Inflammatory macrophage treated with lipopolysaccharide for 4 hours (primary cell): ENCODE results near the gene RAB10.
"Not testable (repeated sequence)": the region's sequence is repeated elsewhere in the genome, so short reads cannot be mapped to it uniquely, and the experiment has no call there.

Source experiments
- DNase-seq: peaks from one replicate; pipeline ENCODE4 v3.0.0-alpha.2; 2020

RAB10 gene

GRCh38 chr2:26103752-26104151 lies 69.9 kb downstream of the RAB10 start:
- no peak for DNase-seq

DNA sequence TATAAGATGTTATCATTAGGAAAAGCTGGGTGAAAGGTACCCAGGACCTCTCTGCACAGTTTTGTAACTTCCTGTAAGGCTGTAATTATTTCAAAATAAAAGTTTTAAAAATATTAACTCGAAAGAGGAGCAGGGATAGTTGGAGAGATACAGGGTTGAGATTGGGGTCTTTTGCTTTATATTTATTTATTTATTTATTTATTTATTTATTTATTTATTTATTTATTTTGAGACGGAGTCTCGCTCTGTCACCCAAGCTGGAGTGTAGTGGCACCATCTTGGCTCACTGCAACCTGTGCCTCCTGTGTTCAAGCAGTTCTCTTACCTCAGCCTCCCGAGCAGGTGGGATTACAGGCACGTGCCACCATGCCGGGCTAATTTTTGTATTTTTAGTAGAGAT lies 74.8 kb downstream of the RAB10 start:
- not testable (repeated sequence) for DNase-seq

DNA sequence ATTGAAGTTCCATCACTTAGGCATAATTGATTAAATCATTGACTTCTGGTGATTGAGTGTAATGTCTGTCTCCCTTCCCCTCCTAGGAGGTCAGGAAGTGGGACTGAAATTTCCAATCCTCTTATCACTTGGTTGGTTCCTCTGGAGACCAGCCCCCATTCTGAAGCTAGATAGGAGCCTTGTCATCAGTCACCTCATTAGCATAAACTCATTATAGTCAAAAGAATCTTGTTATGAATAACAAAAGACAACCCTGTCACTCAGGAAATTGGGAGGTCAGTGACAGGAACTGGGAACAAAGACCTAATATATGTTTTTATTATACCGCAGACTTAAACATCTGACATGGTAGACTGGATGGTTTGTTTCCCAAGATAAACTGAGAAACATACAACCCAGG lies 78.3 kb downstream of the RAB10 start:
- DNase-seq = no peak

GRCh38 chr2:26114151-26114550 lies 80.3 kb downstream of the RAB10 start:
- DNase-seq = no peak

DNA sequence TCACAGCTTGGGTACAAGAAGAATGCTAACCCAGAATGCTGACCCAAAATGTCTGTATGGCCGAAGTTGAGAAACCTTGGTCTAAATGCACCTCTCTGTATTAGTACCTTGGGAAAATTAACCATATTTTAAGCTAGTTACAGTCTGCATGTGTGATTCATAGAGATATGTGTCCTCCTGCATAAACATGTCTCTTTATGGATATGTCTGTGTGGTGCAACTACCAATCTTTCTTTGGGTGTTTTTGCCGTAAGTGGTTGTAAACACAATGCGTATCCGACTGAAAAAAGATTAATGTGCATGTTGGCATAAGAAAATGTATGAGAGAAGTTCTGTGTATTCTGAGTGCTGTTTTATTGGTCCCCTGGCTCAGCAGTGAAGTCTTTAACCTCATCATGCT lies 84.8 kb downstream of the RAB10 start:
- no peak for DNase-seq

GRCh38 chr2:26119521-26119920 lies 85.6 kb downstream of the RAB10 start:
- DNase-seq = no peak

- DNase-seq = no peak
Observed at GRCh38 chr2:26122630-26123029, 88.7 kb downstream of the RAB10 start.

DNA sequence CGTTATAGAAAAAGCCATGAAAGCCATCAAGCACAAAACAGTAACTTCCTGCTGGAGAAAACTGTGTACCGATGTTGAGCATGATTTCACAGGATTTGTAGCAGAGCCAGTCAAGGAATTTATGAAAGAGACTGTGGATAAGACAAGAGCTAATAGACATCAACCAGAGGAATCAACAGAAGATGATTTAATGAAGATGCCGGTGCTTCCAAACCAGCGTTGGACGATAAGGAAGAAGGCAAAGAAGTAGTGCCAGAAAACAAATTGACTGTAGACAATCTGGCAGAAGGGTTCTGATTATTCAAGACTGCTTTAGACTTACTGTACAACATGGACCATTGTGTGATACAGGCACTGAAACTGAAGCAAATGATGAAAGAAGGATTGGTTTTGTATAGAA lies 89.5 kb downstream of the RAB10 start:
- no peak for DNase-seq

DNA sequence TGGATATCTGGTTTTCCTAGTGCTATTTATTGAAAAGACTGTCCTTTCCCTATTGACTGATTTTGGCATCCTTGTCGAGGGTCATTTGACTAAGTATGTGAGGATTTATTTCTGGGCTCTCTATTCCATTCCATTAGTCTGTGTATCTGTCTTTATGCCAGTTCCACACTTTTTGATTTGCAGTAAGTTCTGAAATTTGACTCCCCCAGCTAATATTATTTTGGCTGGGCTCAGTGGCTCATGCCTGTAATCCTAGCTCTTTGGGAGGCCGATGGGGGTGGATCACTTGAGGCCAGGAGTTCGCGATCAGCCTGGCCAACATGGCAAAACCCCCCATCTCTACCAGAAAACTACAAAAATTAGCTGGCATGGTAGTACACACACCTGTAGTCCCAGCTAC lies 92.2 kb downstream of the RAB10 start:
- DNase-seq = no peak

- DNase-seq = no peak
Observed at GRCh38 chr2:26128176-26128575, 94.3 kb downstream of the RAB10 start.

DNA sequence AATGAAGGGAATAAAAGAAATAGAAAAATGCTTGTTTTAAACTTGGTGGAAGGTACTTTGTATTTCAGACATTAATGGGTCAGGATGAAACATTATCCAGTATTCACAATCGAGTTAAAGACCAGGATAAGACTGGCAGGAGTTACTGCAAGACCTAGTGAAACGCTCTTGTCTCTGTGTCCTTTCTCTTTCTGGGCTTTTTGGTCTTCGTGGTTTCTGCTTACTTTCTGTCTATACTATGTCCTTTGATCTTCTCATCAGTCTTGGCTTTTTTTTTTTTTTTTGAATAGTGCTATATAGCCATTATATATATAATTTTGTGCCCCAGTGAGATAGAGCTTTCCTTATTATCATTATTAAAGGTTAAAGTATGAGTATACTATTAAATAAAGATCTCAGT lies 96.9 kb downstream of the RAB10 start:
- no peak for DNase-seq

DNA sequence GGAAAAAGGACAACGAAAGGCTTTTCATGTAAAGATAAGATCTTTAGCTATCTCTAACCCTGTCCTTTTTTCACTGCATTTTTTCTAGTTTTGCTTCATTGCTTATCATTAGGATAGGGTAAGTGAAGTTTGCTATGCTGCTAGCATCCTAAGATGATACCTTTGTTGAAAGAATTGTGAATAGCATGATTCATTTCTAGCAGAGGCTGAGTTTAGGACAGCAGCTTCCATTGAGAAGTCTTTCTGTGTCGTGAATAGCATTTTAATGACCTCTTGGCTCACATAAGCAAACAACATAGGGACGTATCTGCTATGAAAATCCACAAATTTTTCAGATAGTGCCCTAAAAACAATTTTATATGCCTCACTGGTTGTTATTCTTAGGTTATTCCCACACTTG lies 102.6 kb downstream of the RAB10 start:
- DNase-seq = no peak

DNA sequence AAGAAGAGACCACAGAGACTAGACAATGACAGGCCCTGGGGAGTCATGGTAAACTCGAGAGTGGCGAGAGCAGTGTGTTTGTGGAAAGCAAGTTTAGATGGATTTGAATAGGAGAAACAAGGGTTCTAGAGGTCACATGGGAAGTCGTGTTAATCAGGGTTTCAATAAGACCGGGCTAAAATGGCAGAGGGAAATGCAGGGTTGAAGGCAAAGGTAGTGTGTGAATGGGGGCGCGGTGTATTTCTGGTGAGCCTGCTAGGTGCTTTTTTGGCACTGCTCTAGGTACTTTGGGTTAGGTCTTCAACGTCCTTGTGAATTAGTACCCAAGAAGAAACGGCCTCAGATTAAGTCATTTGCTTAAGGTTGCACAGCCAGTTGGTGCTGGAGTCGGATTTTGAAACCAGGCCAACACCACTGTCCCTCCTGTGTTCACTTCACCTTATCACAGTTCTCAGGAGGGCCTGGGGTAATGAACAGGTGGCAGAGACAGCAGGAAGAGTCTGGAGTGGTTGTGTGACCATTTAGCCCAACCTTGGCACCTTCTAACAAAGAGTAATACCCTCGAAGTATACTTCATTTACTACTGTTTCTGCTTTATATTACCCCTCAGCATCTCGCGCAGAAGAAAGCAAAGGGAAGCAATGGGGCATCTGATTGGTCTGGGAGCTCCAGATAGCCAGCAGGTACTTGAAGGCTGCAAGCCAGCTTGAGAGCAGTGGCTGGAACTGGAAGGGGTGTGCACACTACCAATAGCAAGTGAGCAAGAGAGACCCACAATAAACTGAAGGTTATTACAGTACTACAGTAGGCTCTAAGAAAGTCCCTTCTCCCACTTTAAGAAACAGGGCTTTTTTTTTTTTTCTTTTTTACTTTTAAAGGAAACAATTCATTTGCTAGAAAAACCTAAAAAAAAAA lies 105.6 kb downstream of the RAB10 start:
- no peak for DNase-seq

DNA sequence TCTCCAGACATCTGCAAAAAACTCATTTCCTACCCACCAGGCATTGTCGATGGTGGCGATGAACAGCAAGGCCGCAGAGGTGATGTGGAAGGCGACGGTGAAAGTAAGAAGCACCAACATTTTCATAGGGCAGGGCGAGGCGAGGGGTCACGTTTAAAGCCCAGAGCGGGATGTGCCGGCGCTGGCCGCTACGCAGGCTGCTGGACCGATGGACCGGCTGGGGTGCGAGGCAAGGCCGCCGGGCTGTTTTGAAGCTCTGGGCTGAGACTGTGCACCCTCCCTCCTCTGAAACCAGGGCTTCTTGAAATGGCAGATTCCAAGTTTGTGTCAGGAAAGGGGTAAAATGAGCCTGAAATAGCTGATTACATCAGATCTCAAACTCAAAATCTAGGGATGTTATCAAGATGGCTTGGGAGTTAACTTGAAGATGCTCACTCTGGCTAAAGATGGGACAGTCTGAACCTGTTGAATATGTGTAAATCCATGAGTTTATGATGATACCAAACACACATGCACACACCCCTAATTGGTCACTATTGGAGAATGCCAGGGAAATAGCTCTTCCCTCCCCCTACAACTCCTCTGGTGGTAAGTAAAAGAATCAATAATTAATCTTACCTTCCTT lies 107.4 kb downstream of the RAB10 start:
- no peak for DNase-seq

GRCh38 chr2:26144031-26144430 lies 110.1 kb downstream of the RAB10 start:
- peak; percentile 5 for DNase-seq

GRCh38 chr2:26144953-26145680 lies 111.2 kb downstream of the RAB10 start:
- DNase-seq = peak; percentile 40

GRCh38 chr2:26148501-26148900 lies 114.6 kb downstream of the RAB10 start:
- DNase-seq = no peak

GRCh38 chr2:26150243-26150642 lies 116.4 kb downstream of the RAB10 start:
- DNase-seq = no peak

- DNase-seq = no peak
Observed at GRCh38 chr2:26157580-26157979, 123.7 kb downstream of the RAB10 start.

- no peak for DNase-seq
Observed at GRCh38 chr2:26161926-26162325, 128.0 kb downstream of the RAB10 start.

DNA sequence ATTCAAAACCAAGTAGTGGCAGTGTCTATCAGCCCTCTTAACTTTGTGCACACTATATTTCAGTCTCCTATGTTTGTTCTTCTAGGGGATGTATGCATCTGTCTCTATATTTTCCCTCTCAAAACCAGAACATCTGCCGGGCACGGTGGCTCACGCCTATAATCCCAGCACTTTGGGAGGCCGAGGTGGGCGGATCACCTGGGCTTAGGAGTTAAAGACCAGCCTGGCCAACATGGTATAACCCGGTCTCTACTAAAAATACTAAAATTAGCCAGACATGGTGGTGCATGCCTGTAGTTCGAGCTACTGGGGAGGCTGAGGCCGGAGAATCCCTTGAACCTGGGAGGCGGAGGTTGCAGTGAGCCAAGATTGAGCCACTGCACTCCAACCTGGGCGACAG lies 129.1 kb downstream of the RAB10 start:
- DNase-seq = no peak

GRCh38 chr2:26164231-26164630 lies 130.3 kb downstream of the RAB10 start:
- no peak for DNase-seq

- DNase-seq = no peak
Observed at GRCh38 chr2:26164641-26165211, 130.8 kb downstream of the RAB10 start.
